MCF 10A (cell line): ENCODE measurements around the gene GSE1. TPM values are rescaled to one million over a fixed set of nuclear protein-coding genes. Genes with fewer than 3 reads are reported as not detected.

Experiments used
- BruUV-seq: library from RNA; stranded (reverse); fragments of 400-500 nt; replicated peaks from 2 replicates; lab custom pipeline; 2021; lab: Mats Ljungman, UMichigan
- CTCF ChIA-PET: fragments of 300-600 bp; sonication (Branson Sonifier 250); formaldehyde crosslinking; extraction: SDS; loops from one replicate; lab custom pipeline; 2021; ENCODE audit warnings: antibody characterized with exemption, inconsistent platforms; lab: Yijun Ruan, JAX
- POLR2A ChIA-PET: fragments of 300-600, 350-650 bp; sonication (Branson Sonifier 250); formaldehyde crosslinking; extraction: SDS; loops from one replicate; lab custom pipeline; 2020; ENCODE audit warnings: antibody characterized with exemption, inconsistent platforms; lab: Yijun Ruan, JAX
- DNase-seq: peaks from one replicate; pipeline ENCODE4 v3.0.0-alpha.2; 2018; ENCODE audit not compliant: unreplicated experiment
- H3K27ac Mint-ChIP-seq: one replicate; pipeline ENCODE4 v1.8.0; 2022; ENCODE audit warnings: mild to moderate bottlenecking, low read depth, mixed read lengths; ENCODE audit not compliant: unreplicated experiment
- H3K27me3 Mint-ChIP-seq: one replicate; pipeline ENCODE4 v1.8.0; 2022; ENCODE audit warnings: mixed read lengths; ENCODE audit not compliant: insufficient read depth, unreplicated experiment
- H3K36me3 Mint-ChIP-seq: one replicate; pipeline ENCODE4 v1.8.0; 2022; ENCODE audit warnings: mild to moderate bottlenecking, moderate library complexity, mixed read lengths; ENCODE audit not compliant: insufficient read depth, unreplicated experiment
- H3K4me1 Mint-ChIP-seq: one replicate; pipeline ENCODE4 v1.8.0; 2022; ENCODE audit warnings: mixed read lengths; ENCODE audit not compliant: insufficient read depth, unreplicated experiment
- H3K4me3 Mint-ChIP-seq: one replicate; pipeline ENCODE4 v1.8.0; 2022; ENCODE audit warnings: mild to moderate bottlenecking, moderate library complexity, mixed read lengths; ENCODE audit not compliant: unreplicated experiment
- H3K9me3 Mint-ChIP-seq: one replicate; pipeline ENCODE4 v1.8.0; 2022; ENCODE audit warnings: mixed read lengths; ENCODE audit not compliant: unreplicated experiment
- intact Hi-C: fragments of 100-400 bp; cut with micrococcal nuclease; formaldehyde crosslinking; loops from 2 replicates; pipeline ENCODE4 v1.14.1; 2022
- total RNA-seq: library from RNA; stranded (reverse); gene quantifications from 2 replicates; pipeline ENCODE4 v1.2.3, GENCODE V29; 2022
- TF ChIP-seq, protein P1 (sequence below): fragments of 200-600 bp; IDR thresholded peaks from one replicate; pipeline ENCODE4 v1.8.0; 2022; ENCODE audit warnings: antibody characterized with exemption, mild to moderate bottlenecking; ENCODE audit not compliant: unreplicated experiment

The GSE1 gene
- total RNA-seq, 1 experiment from 2014 or later: 52.9 TPM

DNA sequence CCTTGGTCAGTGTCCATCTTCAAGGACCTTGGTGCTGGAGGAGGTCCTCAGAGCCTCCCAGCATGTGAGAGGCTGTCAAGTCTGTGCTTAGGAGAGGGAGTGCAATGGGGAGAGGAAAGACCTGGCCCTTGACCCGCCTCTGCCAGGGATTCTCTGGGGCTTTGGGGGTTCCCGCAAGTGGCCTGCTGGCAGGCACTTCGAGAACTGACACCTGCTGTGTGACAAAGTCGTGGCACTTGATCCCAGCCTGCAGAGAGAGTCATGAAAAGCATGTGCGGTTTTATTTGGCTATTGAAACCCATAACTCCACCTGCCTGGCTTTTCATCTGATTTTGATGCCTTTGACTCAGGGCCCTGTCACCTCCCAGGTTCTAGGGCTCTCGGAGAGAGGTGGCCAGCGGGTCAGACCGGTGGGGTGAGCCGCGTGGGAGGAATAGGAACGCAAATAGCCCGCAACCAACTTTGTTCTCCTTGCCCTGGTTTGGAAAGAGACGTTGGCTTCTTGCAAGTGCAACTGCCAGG lies 42.8 kb upstream of the GSE1 start:
- H3K36me3 Mint-ChIP-seq: peaks cover 12% of the 10 kb centered on the region
- CTCF ChIA-PET: no interaction called here
- intact Hi-C loops: no loop called here
- peak overlapping the region; percentile 19 for H3K27ac Mint-ChIP-seq
- no peak overlapping the region for H3K4me3 Mint-ChIP-seq
- no peak for DNase-seq
- no peaks in the 10 kb centered on the region for H3K27me3 Mint-ChIP-seq
- POLR2A ChIA-PET: no interaction called here
- peaks cover 8% of the 10 kb centered on the region for H3K4me1 Mint-ChIP-seq
- no TSS peak for BruUV-seq
- TF ChIP-seq, protein P1, sequence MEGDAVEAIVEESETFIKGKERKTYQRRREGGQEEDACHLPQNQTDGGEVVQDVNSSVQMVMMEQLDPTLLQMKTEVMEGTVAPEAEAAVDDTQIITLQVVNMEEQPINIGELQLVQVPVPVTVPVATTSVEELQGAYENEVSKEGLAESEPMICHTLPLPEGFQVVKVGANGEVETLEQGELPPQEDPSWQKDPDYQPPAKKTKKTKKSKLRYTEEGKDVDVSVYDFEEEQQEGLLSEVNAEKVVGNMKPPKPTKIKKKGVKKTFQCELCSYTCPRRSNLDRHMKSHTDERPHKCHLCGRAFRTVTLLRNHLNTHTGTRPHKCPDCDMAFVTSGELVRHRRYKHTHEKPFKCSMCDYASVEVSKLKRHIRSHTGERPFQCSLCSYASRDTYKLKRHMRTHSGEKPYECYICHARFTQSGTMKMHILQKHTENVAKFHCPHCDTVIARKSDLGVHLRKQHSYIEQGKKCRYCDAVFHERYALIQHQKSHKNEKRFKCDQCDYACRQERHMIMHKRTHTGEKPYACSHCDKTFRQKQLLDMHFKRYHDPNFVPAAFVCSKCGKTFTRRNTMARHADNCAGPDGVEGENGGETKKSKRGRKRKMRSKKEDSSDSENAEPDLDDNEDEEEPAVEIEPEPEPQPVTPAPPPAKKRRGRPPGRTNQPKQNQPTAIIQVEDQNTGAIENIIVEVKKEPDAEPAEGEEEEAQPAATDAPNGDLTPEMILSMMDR: no peak
- H3K9me3 Mint-ChIP-seq: no peaks in the 10 kb centered on the region

DNA sequence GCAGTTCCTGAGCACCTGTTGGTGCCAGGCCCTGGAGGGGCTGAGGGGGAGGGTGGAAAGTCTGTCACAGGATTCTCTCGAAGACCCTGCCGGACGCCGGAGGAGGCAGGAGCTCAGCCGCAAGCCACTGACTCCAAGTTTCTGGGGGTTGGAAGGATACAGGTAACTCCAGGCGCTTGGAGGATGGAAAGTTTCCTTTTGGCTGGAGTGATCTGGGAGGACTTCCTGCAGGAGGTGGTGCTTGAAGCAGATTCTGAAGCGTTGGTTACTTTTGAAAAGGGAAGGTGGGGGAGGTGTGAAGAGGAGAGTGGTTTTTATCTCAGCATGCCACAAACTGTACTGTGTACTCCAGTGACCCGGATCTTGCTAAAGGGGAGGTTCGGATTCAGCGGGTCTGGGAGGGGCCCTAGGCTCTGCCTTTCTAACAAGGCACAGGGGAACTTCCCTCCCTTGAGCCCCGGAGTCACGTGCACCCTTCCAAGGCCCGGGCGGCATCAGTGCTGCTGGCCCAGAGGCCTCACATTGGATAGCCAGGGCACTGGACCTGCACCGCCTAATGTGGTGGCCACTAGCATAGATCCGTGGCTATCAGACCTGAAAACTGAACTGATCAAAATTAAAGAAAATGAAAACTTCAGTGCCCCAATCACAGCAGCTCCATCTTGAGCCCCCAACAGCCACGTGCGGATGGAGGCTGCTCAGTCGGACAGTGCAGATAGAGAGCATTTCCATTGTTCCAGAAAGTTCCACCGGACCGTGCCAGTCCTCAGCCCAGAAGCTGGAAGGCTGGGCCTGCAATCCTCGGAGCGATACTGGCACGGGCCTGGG lies 42.2 kb upstream of the GSE1 start:
- TF ChIP-seq, protein P1: no peak
- POLR2A ChIA-PET: no interaction called here
- BruUV-seq: no TSS peak
- Mint-ChIP-seq H3K4me3 (no peak overlapping the region), H3K4me1 (peaks cover 8% of the 10 kb centered on the region), H3K9me3 (no peaks in the 10 kb centered on the region), H3K36me3 (peaks cover 12% of the 10 kb centered on the region), H3K27ac (no peak overlapping the region), H3K27me3 (no peaks in the 10 kb centered on the region)
- intact Hi-C loops: no loop called here
- CTCF ChIA-PET: no interaction called here
- no peak for DNase-seq

DNA sequence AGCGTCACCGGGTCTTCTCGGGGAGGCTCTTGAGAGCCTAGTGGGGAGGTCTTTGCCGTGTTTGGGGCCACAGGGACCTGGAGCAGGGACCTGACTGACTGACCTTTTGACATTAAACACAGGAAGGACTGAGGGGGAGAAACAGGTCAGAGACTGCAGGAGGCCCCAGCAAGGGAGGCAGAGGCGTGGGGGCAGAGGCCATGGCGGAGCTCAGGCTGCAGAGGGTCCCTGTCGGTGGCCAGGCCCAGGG lies 41.6 kb upstream of the GSE1 start:
- ChIA-PET CTCF (interaction anchor here (0.5 kb wide), 1 partner anchor 250 kb away, joined by 3 read pairs; no protein-coding TSS in a partner anchor), POLR2A (no interaction called here)
- DNase-seq: no peak
- no peak overlapping the region for H3K27ac Mint-ChIP-seq
- H3K27me3 Mint-ChIP-seq: no peaks in the 10 kb centered on the region
- intact Hi-C loops: no loop called here
- H3K36me3 Mint-ChIP-seq: peaks cover 12% of the 10 kb centered on the region
- H3K4me1 Mint-ChIP-seq: peaks cover 8% of the 10 kb centered on the region
- BruUV-seq: no TSS peak
- H3K9me3 Mint-ChIP-seq: no peaks in the 10 kb centered on the region
- TF ChIP-seq, protein P1: no peak
- no peak overlapping the region for H3K4me3 Mint-ChIP-seq

DNA sequence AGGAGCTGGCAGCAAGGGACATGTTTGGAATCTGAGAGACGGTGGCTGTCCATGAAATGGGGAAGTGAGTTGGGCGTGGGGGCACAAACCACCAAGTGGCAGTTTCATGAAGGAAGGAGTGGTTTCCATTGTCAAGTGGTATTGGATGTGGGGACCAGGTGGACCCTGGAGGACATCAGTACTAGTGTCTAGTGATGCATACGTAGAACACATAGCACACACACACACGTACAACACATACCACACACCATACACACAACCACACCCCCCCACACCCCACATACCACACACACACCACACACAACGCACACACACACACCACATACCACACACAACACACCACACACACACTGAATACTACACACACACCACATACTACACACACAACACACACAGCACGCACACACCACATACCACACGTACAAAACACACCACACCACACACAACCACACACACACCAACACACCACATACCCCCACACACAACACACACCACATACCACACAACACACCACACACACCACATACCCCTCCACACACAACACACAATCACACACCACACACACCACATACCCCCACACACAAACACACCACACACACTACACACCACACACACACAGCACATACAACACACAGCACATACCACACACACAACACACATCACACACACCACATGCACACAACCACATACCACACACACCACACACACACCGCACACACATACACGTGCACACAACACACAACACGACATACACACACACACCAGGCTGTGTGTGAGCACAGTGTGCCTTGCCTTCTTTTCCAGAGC lies 41.1 kb upstream of the GSE1 start:
- Mint-ChIP-seq H3K4me1 (peaks cover 8% of the 10 kb centered on the region), H3K4me3 (no peak overlapping the region), H3K9me3 (no peaks in the 10 kb centered on the region), H3K27ac (no peak overlapping the region), H3K36me3 (peaks cover 12% of the 10 kb centered on the region), H3K27me3 (no peaks in the 10 kb centered on the region)
- TF ChIP-seq, protein P1: no peak
- BruUV-seq: no TSS peak
- ChIA-PET POLR2A (no interaction called here), CTCF (interaction anchor here (0.5 kb wide), 1 partner anchor 250 kb away, joined by 3 read pairs; no protein-coding TSS in a partner anchor)
- DNase-seq: no peak
- intact Hi-C loops: no loop called here
